ENCODE measurements around the gene CRIP3. TPM values are rescaled to one million over a fixed set of nuclear protein-coding genes. Genes with fewer than 3 reads are reported as not detected.

CRIP3 gene
- total RNA-seq, 4 donors from 2014 or later = 2.2 to 3.4 (median 2.6) TPM; not detected in 1

DNA sequence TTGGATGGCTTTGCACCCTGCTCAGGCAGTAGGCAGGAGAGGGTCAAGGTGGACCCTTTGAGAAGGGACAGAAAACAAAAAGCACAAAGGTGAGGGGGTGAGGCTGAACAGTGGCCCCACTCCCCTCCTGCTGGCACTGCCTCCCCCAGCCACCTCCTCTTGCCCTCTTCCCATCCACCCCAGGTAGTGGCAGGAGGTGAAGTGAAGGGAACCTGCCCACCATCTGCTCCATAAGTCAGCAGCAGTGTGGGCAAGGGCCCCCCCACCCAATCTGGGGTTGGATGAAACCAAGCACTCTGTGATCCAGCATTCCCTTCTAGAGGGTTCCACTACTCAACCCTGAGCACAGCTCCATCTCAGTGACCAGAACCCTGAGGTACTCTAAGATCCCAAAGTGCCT is 36.7 kb downstream of the CRIP3 start:
- no peak for DNase-seq (ENCODE audit: low spot score in 2 of 2)
- H3K27me3 ChIP-seq = peaks cover 40% of the 10 kb centered on the region
- H3K36me3 ChIP-seq = no peaks in the 10 kb centered on the region
- H3K4me3 ChIP-seq = no peak overlapping the region
- H3K9me3 ChIP-seq = no peaks in the 10 kb centered on the region
- H3K27ac ChIP-seq = no peak overlapping the region
- peaks cover 35% of the 10 kb centered on the region for H3K4me1 ChIP-seq
- TF ChIP-seq EP300 (IDR thresholded peaks at IDR 0.05) (no peak), POLR2A (IDR thresholded peaks at IDR 0.05) (no peak), POLR2AphosphoS5 (IDR thresholded peaks at IDR 0.05) (no peak)
- TF ChIP-seq, protein P1, sequence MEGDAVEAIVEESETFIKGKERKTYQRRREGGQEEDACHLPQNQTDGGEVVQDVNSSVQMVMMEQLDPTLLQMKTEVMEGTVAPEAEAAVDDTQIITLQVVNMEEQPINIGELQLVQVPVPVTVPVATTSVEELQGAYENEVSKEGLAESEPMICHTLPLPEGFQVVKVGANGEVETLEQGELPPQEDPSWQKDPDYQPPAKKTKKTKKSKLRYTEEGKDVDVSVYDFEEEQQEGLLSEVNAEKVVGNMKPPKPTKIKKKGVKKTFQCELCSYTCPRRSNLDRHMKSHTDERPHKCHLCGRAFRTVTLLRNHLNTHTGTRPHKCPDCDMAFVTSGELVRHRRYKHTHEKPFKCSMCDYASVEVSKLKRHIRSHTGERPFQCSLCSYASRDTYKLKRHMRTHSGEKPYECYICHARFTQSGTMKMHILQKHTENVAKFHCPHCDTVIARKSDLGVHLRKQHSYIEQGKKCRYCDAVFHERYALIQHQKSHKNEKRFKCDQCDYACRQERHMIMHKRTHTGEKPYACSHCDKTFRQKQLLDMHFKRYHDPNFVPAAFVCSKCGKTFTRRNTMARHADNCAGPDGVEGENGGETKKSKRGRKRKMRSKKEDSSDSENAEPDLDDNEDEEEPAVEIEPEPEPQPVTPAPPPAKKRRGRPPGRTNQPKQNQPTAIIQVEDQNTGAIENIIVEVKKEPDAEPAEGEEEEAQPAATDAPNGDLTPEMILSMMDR (IDR thresholded peaks at IDR 0.05) = no peak

DNA sequence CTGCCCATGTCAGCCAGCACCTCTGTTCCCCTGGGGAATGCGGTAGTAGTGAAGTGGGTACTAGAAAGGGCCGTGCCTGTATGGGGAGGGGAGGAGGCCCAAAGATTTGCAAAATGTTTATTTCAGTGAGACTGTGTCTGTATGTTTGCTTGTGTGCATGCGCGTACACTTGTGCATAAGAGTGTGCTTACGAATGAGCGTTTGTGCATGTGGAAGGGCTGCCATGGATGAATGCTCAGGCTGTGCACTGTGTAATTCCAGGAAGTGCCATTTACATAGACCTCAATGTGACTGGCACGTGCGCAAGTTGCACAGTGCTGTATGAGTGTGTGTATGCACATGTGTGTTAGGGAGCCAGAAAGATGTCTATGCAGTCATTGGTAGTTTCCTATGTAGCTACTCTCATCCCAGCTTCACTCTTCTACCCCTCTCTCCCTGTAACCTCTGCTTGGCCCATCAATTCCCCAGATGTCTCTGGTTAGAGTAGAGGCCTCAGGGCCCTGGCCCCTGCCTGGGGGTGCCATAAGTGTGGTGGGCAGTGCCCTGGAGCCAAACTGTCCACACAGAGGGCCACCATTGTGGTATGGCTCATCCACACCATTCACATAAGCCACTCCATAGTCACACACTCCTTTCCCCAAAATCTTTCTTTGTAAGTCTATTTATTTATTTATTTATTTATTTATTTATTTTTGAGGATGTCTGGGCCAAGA is 37.4 kb downstream of the CRIP3 start:
- peaks cover 33% of the 10 kb centered on the region for H3K27me3 ChIP-seq
- H3K27ac ChIP-seq = no peak overlapping the region
- DNase-seq (ENCODE audit: low spot score in 2 of 2) = no peak
- H3K4me1 ChIP-seq = peaks cover 33% of the 10 kb centered on the region
- WGBS = 82% methylated on average over 6 of the region's 8 CpGs
- TF ChIP-seq POLR2AphosphoS5 (IDR thresholded peaks at IDR 0.05) (no peak), EP300 (IDR thresholded peaks at IDR 0.05) (no peak), POLR2A (IDR thresholded peaks at IDR 0.05) (no peak)
- TF ChIP-seq, protein P1 (IDR thresholded peaks at IDR 0.05) = no peak
- H3K9me3 ChIP-seq = no peaks in the 10 kb centered on the region
- H3K4me3 ChIP-seq = no peak overlapping the region
- H3K36me3 ChIP-seq = no peaks in the 10 kb centered on the region

GRCh38 chr6:43269273-43270007 is 39.2 kb downstream of the CRIP3 start:
- no peaks in the 10 kb centered on the region for H3K36me3 ChIP-seq
- WGBS = 44% methylated on average over 2 of the region's 44 CpGs
- DNase-seq (ENCODE audit: low spot score in 2 of 2) = no peak
- peak overlapping the region; percentile 45 for H3K4me3 ChIP-seq
- H3K27me3 ChIP-seq = peaks cover 15% of the 10 kb centered on the region
- H3K4me1 ChIP-seq = peaks cover 17% of the 10 kb centered on the region
- no peak for TF ChIP-seq POLR2AphosphoS5 (IDR thresholded peaks at IDR 0.05)
- no peak for TF ChIP-seq EP300 (IDR thresholded peaks at IDR 0.05)
- TF ChIP-seq POLR2A (IDR thresholded peaks at IDR 0.05) = no peak
- TF ChIP-seq, protein P1 (IDR thresholded peaks at IDR 0.05) = no peak
- H3K27ac ChIP-seq = no peak overlapping the region
- no peaks in the 10 kb centered on the region for H3K9me3 ChIP-seq

GRCh38 chr6:43268782-43269272 is 39.8 kb downstream of the CRIP3 start:
- Histone ChIP-seq H3K9me3 (no peaks in the 10 kb centered on the region), H3K27ac (no peak overlapping the region), H3K36me3 (no peaks in the 10 kb centered on the region), H3K27me3 (peaks cover 15% of the 10 kb centered on the region), H3K4me3 (no peak overlapping the region), H3K4me1 (peaks cover 17% of the 10 kb centered on the region)
- WGBS = 72% methylated on average over 7 of the region's 10 CpGs
- DNase-seq (ENCODE audit: low spot score in 2 of 2) = no peak
- TF ChIP-seq EP300 (IDR thresholded peaks at IDR 0.05) (no peak), POLR2A (IDR thresholded peaks at IDR 0.05) (no peak), POLR2AphosphoS5 (IDR thresholded peaks at IDR 0.05) (no peak)
- TF ChIP-seq, protein P1 (IDR thresholded peaks at IDR 0.05) = no peak

DNA sequence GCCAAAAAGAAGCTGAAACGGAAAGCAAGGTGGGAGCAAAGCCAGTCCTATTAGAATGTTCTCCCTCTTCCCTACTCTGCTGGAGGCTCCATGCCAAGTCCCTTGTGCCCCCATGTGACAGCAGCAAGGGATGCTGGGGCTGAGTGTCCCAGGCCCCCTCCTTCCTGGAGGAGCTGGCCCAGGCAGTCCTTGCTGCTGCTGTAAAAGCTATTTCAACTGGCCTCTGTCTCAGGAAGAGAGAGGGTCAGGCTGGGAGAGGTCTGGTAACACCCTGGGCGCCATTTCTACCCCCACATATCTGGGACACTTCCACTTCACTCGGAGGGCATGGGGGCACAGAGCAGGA is 40.3 kb downstream of the CRIP3 start:
- Histone ChIP-seq H3K4me3 (no peak overlapping the region), H3K36me3 (no peaks in the 10 kb centered on the region), H3K27me3 (peaks cover 15% of the 10 kb centered on the region), H3K9me3 (no peaks in the 10 kb centered on the region), H3K27ac (no peak overlapping the region), H3K4me1 (peaks cover 17% of the 10 kb centered on the region)
- TF ChIP-seq POLR2A (IDR thresholded peaks at IDR 0.05) (no peak), POLR2AphosphoS5 (IDR thresholded peaks at IDR 0.05) (no peak), EP300 (IDR thresholded peaks at IDR 0.05) (no peak)
- TF ChIP-seq, protein P1 (IDR thresholded peaks at IDR 0.05) = no peak
- DNase-seq (ENCODE audit: low spot score in 2 of 2) = no peak
- WGBS = 66% methylated on average over 3 of the region's 3 CpGs
